Caco-2 (cell line): ENCODE data around the gene DLG1. TPM values are rescaled to one million over a fixed set of nuclear protein-coding genes. Genes with fewer than 3 reads are reported as not detected.

Experiments used
- BruUV-seq: library from RNA; stranded (reverse); fragments of 400-500 nt; replicated peaks from 2 replicates; lab custom pipeline; 2021; lab: Mats Ljungman, UMichigan
- CTCF ChIA-PET: fragments of 300-600 bp; sonication (Branson Sonifier 250); formaldehyde crosslinking; loops from one replicate; lab custom pipeline; 2022; ENCODE audit warnings: antibody characterized with exemption; lab: Charles Lee
- POLR2A ChIA-PET: fragments of 300-600 bp; sonication (Branson Sonifier 250); formaldehyde crosslinking; loops from one replicate; lab custom pipeline; 2022; ENCODE audit warnings: antibody characterized with exemption; lab: Charles Lee
- DNase-seq, 2 experiments: peaks; one replicate each; pipeline versions ENCODE4 v3.0.0 to v3.0.0-alpha.2; 2020 to 2022
- H3K27me3 ChIP-seq: replicated peaks from 2 replicates; pipeline ENCODE4 v1.6.0; 2011; ENCODE audit warnings: low read length; ENCODE audit not compliant: control insufficient read depth, insufficient read depth
- H3K36me3 ChIP-seq: 2 replicates; pipeline ENCODE4 v1.5.1; 2011; ENCODE audit warnings: low read length; ENCODE audit not compliant: control insufficient read depth, insufficient read depth
- H3K4me1 ChIP-seq: fragments of 250-450 bp; sonication (Bioruptor Pico); 2 replicates; pipeline ENCODE4 v1.5.1; 2020; ENCODE audit warnings: mild to moderate bottlenecking
- H3K4me3 ChIP-seq: 2 replicates; pipeline ENCODE4 v1.5.1; 2011; ENCODE audit warnings: low read depth, mild to moderate bottlenecking, control low read depth, low read length
- H3K9me3 ChIP-seq: fragments of 250-450 bp; sonication (Bioruptor Pico); 2 replicates; pipeline ENCODE4 v1.5.1; 2020; ENCODE audit warnings: mild to moderate bottlenecking, moderate library complexity
- H3K27ac Mint-ChIP-seq: one replicate; pipeline ENCODE4 v1.8.0; 2022; ENCODE audit warnings: mixed read lengths; ENCODE audit not compliant: unreplicated experiment
- H3K27me3 Mint-ChIP-seq: one replicate; pipeline ENCODE4 v1.8.0; 2022; ENCODE audit warnings: mixed read lengths; ENCODE audit not compliant: insufficient read depth, unreplicated experiment
- H3K36me3 Mint-ChIP-seq: one replicate; pipeline ENCODE4 v1.8.0; 2022; ENCODE audit warnings: mild to moderate bottlenecking, mixed read lengths; ENCODE audit not compliant: insufficient read depth, unreplicated experiment
- H3K4me1 Mint-ChIP-seq: one replicate; pipeline ENCODE4 v1.8.0; 2022; ENCODE audit warnings: low read depth, mixed read lengths; ENCODE audit not compliant: unreplicated experiment
- H3K4me3 Mint-ChIP-seq: one replicate; pipeline ENCODE4 v1.8.0; 2022; ENCODE audit warnings: mild to moderate bottlenecking, moderate library complexity, mixed read lengths; ENCODE audit not compliant: unreplicated experiment
- H3K9me3 Mint-ChIP-seq: one replicate; pipeline ENCODE4 v1.8.0; 2022; ENCODE audit warnings: mixed read lengths; ENCODE audit not compliant: unreplicated experiment
- CTCF ChIP-seq, 2 experiments: fragments of 200-600 bp in 1 of 2; IDR thresholded peaks; 1 replicate in 1 of 2; 2 replicates in 1 of 2; pipeline versions ENCODE4 v1.5.1 to v1.8.0; 2011 to 2022; ENCODE audit warnings: antibody characterized with exemption in 1 of 2, control low read depth in 1 of 2, inconsistent platforms in 1 of 2, low read depth in 1 of 2, low read length in 1 of 2, mild to moderate bottlenecking in 1 of 2, moderate library complexity in 1 of 2; ENCODE audit not compliant: insufficient read depth in 1 of 2, severe bottlenecking in 1 of 2, unreplicated experiment in 1 of 2
- intact Hi-C: fragments of 100-400 bp; cut with micrococcal nuclease; formaldehyde crosslinking; loops from one replicate; pipeline ENCODE4 v1.10.0; 2022; ENCODE audit not compliant: unreplicated experiment
- total RNA-seq: library from RNA; stranded (reverse); gene quantifications from 2 replicates; pipeline ENCODE4 v1.2.3, GENCODE V29; 2022

The DLG1 gene
- total RNA-seq, 1 experiment from 2014 or later, result 167 TPM

GRCh38 chr3:197317250-197317963 is 19.0 kb upstream of the DLG1 start:
- no peak overlapping the region for H3K4me3 Mint-ChIP-seq
- H3K36me3 Mint-ChIP-seq, result no peaks in the 10 kb centered on the region
- peaks cover 30% of the 10 kb centered on the region for H3K4me1 Mint-ChIP-seq
- no peak overlapping the region for H3K27ac Mint-ChIP-seq
- no peaks in the 10 kb centered on the region for H3K27me3 Mint-ChIP-seq
- peaks cover 4% of the 10 kb centered on the region; the same call in 1 of the 2 replicates for H3K9me3 ChIP-seq
- no TSS peak for BruUV-seq
- peak in 1 of 2 experiments; percentile 27 for DNase-seq
- H3K27me3 ChIP-seq, result no peaks in the 10 kb centered on the region
- H3K36me3 ChIP-seq, result no peaks in the 10 kb centered on the region
- ChIA-PET POLR2A (no interaction called here), CTCF (no interaction called here)
- H3K4me1 ChIP-seq, result peaks cover 14% of the 10 kb centered on the region
- H3K4me3 ChIP-seq, result no peak overlapping the region
- peaks cover 46% of the 10 kb centered on the region for H3K9me3 Mint-ChIP-seq
- intact Hi-C loops, result loop anchor here (1.0 kb wide), 1 partner anchor 8 kb away; no protein-coding TSS in a partner anchor
- no peak for TF ChIP-seq CTCF (IDR thresholded peaks at IDR 0.05; ENCODE audit: insufficient read depth in 1 of 2, low read depth in 1 of 2, low read length in 1 of 2, severe bottlenecking in 1 of 2, unreplicated experiment in 1 of 2)

- no peak for DNase-seq
- CTCF ChIA-PET, result no interaction called here
- intact Hi-C loops, result no loop called here
- TF ChIP-seq CTCF (IDR thresholded peaks at IDR 0.05; ENCODE audit: insufficient read depth in 1 of 2, low read depth in 1 of 2, low read length in 1 of 2, severe bottlenecking in 1 of 2, unreplicated experiment in 1 of 2), result no peak
- H3K9me3 Mint-ChIP-seq, result peaks cover 24% of the 10 kb centered on the region
- H3K27me3 ChIP-seq, result no peaks in the 10 kb centered on the region
- no peak overlapping the region for H3K4me3 Mint-ChIP-seq
- peaks cover 11% of the 10 kb centered on the region for H3K36me3 Mint-ChIP-seq
- no TSS peak for BruUV-seq
- H3K27ac Mint-ChIP-seq, result no peak overlapping the region
- H3K27me3 Mint-ChIP-seq, result no peaks in the 10 kb centered on the region
- no peak overlapping the region for H3K4me3 ChIP-seq
- peaks cover 28% of the 10 kb centered on the region for H3K4me1 ChIP-seq
- H3K36me3 ChIP-seq, result no peaks in the 10 kb centered on the region
- peaks cover 2% of the 10 kb centered on the region; the same call in 1 of the 2 replicates for H3K9me3 ChIP-seq
- peaks cover 31% of the 10 kb centered on the region for H3K4me1 Mint-ChIP-seq
- POLR2A ChIA-PET, result no interaction called here
Observed at GRCh38 chr3:197312431-197312830, 14.0 kb upstream of the DLG1 start.

GRCh38 chr3:197311591-197311990 is 13.2 kb upstream of the DLG1 start:
- BruUV-seq, result no TSS peak
- POLR2A ChIA-PET, result no interaction called here
- intact Hi-C loops, result no loop called here
- no peak for TF ChIP-seq CTCF (IDR thresholded peaks at IDR 0.05; ENCODE audit: insufficient read depth in 1 of 2, low read depth in 1 of 2, low read length in 1 of 2, severe bottlenecking in 1 of 2, unreplicated experiment in 1 of 2)
- Mint-ChIP-seq H3K27ac (no peak overlapping the region), H3K36me3 (peaks cover 15% of the 10 kb centered on the region), H3K4me1 (peaks cover 27% of the 10 kb centered on the region), H3K27me3 (no peaks in the 10 kb centered on the region), H3K9me3 (peaks cover 24% of the 10 kb centered on the region), H3K4me3 (no peak overlapping the region)
- H3K4me1 ChIP-seq, result peaks cover 29% of the 10 kb centered on the region
- no peak overlapping the region for H3K4me3 ChIP-seq
- CTCF ChIA-PET, result no interaction called here
- H3K27me3 ChIP-seq, result no peaks in the 10 kb centered on the region
- peaks cover 2% of the 10 kb centered on the region; the same call in 1 of the 2 replicates for H3K9me3 ChIP-seq
- no peaks in the 10 kb centered on the region for H3K36me3 ChIP-seq
- no peak for DNase-seq
